Peyer's patch (tissue), 4 donors: ENCODE results near the gene CFHR2.

Source experiments
- POLR2A ChIP-seq, 2 donors: fragments of 450-650 bp; IDR thresholded peaks; one replicate each; pipeline ENCODE4 v1.5.1; 2017; ENCODE audit warnings: antibody characterized with exemption in 2 of 2, mild to moderate bottlenecking in 2 of 2, moderate library complexity in 2 of 2
- TF ChIP-seq, protein P1 (sequence below), 6 experiments: fragments of 450-650 bp in 4 of 6; fragments of 200-600 bp in 2 of 6; sonication (generic) in 1 of 6; IDR thresholded peaks; one replicate each; pipeline ENCODE4 v1.5.1; 2017 to 2019; ENCODE audit warnings: antibody characterized with exemption in 6 of 6, mild to moderate bottlenecking in 3 of 6, moderate library complexity in 1 of 6

DNA sequence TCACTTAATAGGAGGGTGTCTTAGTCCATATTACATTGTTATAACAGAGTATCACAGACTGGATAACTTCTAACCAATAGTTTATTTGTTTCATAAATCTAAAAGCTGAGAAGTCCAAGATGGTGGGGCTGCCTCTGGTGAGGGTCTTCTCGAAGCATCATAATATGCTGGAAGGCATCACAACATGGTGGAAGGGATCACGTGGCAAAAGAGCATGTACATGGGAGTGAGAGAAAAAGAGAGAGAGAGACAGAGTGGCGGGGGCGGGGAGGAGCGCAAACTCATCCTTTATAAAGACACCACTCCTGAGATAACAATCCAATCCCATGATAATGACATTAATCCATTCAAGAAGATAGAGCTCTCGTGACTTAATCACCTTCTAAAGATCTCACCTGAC, 65.3 kb downstream of the CFHR2 start:
- TF ChIP-seq, protein P1, sequence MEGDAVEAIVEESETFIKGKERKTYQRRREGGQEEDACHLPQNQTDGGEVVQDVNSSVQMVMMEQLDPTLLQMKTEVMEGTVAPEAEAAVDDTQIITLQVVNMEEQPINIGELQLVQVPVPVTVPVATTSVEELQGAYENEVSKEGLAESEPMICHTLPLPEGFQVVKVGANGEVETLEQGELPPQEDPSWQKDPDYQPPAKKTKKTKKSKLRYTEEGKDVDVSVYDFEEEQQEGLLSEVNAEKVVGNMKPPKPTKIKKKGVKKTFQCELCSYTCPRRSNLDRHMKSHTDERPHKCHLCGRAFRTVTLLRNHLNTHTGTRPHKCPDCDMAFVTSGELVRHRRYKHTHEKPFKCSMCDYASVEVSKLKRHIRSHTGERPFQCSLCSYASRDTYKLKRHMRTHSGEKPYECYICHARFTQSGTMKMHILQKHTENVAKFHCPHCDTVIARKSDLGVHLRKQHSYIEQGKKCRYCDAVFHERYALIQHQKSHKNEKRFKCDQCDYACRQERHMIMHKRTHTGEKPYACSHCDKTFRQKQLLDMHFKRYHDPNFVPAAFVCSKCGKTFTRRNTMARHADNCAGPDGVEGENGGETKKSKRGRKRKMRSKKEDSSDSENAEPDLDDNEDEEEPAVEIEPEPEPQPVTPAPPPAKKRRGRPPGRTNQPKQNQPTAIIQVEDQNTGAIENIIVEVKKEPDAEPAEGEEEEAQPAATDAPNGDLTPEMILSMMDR (IDR thresholded peaks at IDR 0.05) = no peak
- no peak for TF ChIP-seq POLR2A (IDR thresholded peaks at IDR 0.05)
